Neutrophil (primary cell): ENCODE data around the gene DIO1.

Experiments
- H3K27ac ChIP-seq: fragments of 200-600 bp; sonication (generic); 2 replicates; pipeline ENCODE4 v1.5.1; 2016; ENCODE audit warnings: mild to moderate bottlenecking, moderate library complexity
- H3K27me3 ChIP-seq: fragments of 200-600 bp; sonication (generic); 2 replicates; pipeline ENCODE4 v1.6.0; 2016; ENCODE audit warnings: mild to moderate bottlenecking
- H3K36me3 ChIP-seq: fragments of 200-600 bp; sonication (generic); 2 replicates; pipeline ENCODE4 v1.5.1; 2017
- H3K4me1 ChIP-seq, 2 experiments: fragments of 200-600 bp in 1 of 2; sonication (generic) in 1 of 2; 1 replicate in 1 of 2; 2 replicates in 1 of 2; pipeline versions ENCODE4 v1.5.1 to v1.6.1; 2013 to 2016; ENCODE audit warnings: low read depth in 1 of 2, low read length in 1 of 2, mild to moderate bottlenecking in 1 of 2, moderate library complexity in 1 of 2; ENCODE audit not compliant: control insufficient read depth in 1 of 2, insufficient read depth in 1 of 2
- H3K4me3 ChIP-seq, 2 experiments: fragments of 200-600 bp in 1 of 2; sonication (generic) in 1 of 2; 1 replicate in 1 of 2; 2 replicates in 1 of 2; pipeline ENCODE4 v1.5.1; 2013 to 2016; ENCODE audit warnings: low read depth in 1 of 2, low read length in 1 of 2, mild to moderate bottlenecking in 1 of 2, moderate library complexity in 1 of 2
- H3K9me3 ChIP-seq: fragments of 200-600 bp; sonication (generic); 2 replicates; pipeline ENCODE4 v1.5.1; 2016
- CTCF ChIP-seq: fragments of 200-600 bp; sonication (generic); IDR thresholded peaks from 2 replicates; pipeline ENCODE4 v1.5.1; 2016; ENCODE audit warnings: antibody characterized with exemption

DIO1 gene

DNA sequence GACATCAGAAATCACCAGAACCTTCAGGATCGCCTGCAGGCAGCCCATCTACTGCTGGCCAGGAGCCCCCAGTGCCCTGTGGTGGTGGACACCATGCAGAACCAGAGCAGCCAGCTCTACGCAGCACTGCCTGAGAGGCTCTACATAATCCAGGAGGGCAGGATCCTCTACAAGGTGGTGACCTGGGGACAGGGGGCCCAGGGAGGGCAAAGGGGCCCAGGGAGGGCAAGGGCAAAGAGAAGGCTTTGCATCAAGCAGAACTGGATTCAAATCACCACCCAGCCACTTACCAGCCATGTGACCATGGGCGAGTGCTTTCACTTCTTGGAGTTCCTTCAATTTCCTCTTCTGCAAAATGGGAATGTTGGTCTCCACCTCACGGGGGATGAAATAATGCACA lies 12.1 kb downstream of the DIO1 start:
- Histone ChIP-seq H3K36me3 (no peaks in the 10 kb centered on the region), H3K4me1 (no peaks in the 10 kb centered on the region), H3K27me3 (no peaks in the 10 kb centered on the region), H3K27ac (no peak overlapping the region), H3K4me3 (no peak overlapping the region), H3K9me3 (no peaks in the 10 kb centered on the region)
- TF ChIP-seq CTCF: no peak

DNA sequence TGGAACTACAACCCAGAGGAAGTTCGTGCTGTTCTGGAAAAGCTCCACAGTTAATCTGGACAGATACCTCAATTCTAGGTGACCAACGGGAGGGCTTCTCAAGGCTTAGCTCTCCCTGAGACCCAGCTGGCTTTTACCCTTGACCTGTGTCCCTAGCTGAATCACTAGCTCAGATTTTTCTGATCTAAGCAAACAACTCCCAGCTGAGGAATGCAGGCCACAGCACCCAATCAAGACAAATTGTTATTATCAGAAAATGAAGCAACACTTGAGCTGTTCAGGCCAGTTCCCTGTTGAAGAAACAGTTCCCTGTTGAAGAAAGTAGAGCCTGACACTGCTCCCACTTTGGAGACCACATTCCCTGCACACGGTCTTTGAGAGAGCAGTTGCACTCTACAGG lies 16.0 kb downstream of the DIO1 start:
- H3K9me3 ChIP-seq: no peaks in the 10 kb centered on the region
- H3K4me1 ChIP-seq: no peaks in the 10 kb centered on the region
- no peaks in the 10 kb centered on the region for H3K27me3 ChIP-seq
- H3K27ac ChIP-seq: no peak overlapping the region
- no peak overlapping the region for H3K4me3 ChIP-seq
- no peak for TF ChIP-seq CTCF
- H3K36me3 ChIP-seq: peaks cover 17% of the 10 kb centered on the region

DNA sequence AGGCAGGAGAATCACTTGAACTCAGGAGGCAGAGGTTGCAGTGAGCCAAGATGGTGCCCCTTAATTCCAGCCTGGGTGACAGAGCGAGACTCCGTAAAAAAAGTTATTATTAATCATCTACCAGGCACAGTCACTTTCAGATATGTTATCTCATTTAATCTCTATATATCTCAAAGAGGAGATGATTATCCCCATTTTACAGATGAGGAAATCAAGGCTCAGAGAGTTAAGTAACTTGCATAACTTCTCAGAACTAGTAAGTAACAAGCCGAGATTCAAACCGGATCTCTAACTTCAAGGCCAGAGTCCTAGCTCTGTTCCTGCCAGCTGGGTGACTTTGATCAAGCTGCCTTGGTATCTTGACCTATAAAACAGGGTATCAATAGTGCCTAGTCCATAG lies 17.5 kb downstream of the DIO1 start:
- no peaks in the 10 kb centered on the region for H3K9me3 ChIP-seq
- H3K27ac ChIP-seq: no peak overlapping the region
- TF ChIP-seq CTCF: no peak
- peaks cover 22% of the 10 kb centered on the region for H3K36me3 ChIP-seq
- H3K4me1 ChIP-seq: no peaks in the 10 kb centered on the region
- H3K27me3 ChIP-seq: no peaks in the 10 kb centered on the region
- no peak overlapping the region for H3K4me3 ChIP-seq

- TF ChIP-seq CTCF: no peak
- no peaks in the 10 kb centered on the region for H3K4me1 ChIP-seq
- H3K27ac ChIP-seq: no peak overlapping the region
- H3K9me3 ChIP-seq: no peaks in the 10 kb centered on the region
- peaks cover 22% of the 10 kb centered on the region for H3K36me3 ChIP-seq
- no peak overlapping the region for H3K4me3 ChIP-seq
- no peaks in the 10 kb centered on the region for H3K27me3 ChIP-seq
Measured at GRCh38 chr1:53913352-53914033, 19.5 kb downstream of the DIO1 start.

DNA sequence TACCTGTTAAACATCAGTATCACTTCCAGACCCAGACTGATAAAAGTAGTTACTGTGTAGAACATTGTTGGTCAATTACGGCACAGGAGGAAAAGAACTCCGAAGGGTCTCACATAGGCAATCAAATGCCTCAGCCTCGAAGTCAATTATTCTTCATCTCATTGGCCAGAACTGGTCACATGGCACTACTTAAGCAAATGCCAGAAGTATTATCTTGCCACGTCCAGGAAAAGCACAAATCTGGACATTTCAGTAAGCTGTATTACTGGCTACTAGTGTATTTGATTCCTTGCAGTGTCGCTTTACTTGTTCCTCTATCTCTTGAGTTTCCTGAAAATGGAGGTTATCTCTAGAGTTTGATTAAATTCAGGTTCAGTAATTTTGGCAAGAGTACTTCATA lies 24.4 kb downstream of the DIO1 start:
- TF ChIP-seq CTCF: no peak
- no peak overlapping the region for H3K4me3 ChIP-seq
- H3K36me3 ChIP-seq: peaks cover 30% of the 10 kb centered on the region
- H3K4me1 ChIP-seq: no peaks in the 10 kb centered on the region
- H3K9me3 ChIP-seq: no peaks in the 10 kb centered on the region
- no peaks in the 10 kb centered on the region for H3K27me3 ChIP-seq
- H3K27ac ChIP-seq: no peak overlapping the region

DNA sequence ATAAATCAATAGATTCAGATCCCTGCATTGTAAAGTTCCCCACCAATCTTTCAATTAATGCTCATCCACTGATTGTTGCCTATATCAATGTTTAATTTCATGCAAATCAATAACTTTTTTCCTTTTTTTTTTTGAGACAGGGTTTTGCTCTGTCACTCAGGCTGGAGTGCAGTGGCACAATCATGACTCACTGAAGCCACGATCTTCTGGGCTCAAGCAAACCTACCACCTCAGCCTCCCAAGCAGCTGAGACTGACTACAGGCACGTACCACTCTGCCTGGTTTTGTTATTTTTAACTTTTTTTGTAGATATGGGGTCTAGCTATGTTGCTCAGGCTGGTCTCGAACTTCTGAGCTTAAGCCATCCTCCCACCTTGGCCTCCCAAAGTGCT lies 25.7 kb downstream of the DIO1 start:
- no peak overlapping the region for H3K4me3 ChIP-seq
- no peak for TF ChIP-seq CTCF
- H3K27ac ChIP-seq: no peak overlapping the region
- no peaks in the 10 kb centered on the region for H3K4me1 ChIP-seq
- no peaks in the 10 kb centered on the region for H3K9me3 ChIP-seq
- H3K27me3 ChIP-seq: no peaks in the 10 kb centered on the region
- H3K36me3 ChIP-seq: peaks cover 30% of the 10 kb centered on the region
